Cardiac fibroblast (primary cell): Measurements from ENCODE around the gene RASA4B.
"Not testable (repeated sequence)": the region's sequence is repeated elsewhere in the genome, so short reads cannot be mapped to it uniquely, and the experiment has no call there.

Experiments used
- DNase-seq, 2 donors: peaks; one replicate each; pipeline versions ENCODE4 v3.0.0 to v3.0.0-alpha.2; 2010; ENCODE audit warnings: low read depth in 2 of 2
- H3K4me3 ChIP-seq, 2 donors: replicated peaks in 1 of 2; 1 replicate in 1 of 2; 2 replicates in 1 of 2; pipeline ENCODE4 v1.5.1; 2011; ENCODE audit warnings: low read depth in 2 of 2, low read length in 2 of 2, mild to moderate bottlenecking in 2 of 2, moderate library complexity in 1 of 2

Gene RASA4B

DNA sequence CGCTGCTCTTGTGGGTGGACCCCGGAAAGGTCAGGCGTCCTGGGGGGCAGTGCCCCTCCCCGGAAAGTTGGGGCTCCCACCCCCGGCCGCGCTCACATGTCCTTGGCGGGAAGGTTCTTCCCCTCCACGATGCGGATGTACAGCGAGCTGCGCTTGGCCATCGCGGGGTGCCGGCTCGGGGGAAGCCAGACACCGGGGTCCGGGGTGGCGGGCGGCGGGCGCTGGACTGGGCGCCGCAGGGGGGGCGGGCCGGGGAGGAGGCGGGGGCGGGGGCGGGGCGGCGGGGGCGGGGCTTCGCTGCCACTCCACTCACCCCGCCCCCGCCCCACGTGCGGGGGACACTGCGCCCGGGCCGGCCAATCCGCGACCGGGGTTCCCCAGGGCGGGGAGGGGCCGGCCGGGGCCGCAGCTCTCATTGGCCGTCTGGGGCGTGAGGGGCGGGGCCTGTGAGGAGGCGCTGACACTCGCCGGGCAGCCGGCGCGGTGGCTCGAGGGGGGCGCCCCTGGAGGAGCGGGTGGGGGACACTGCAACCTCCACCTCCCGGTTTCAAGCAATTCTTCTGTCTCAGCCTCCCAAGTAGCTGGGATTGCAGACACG is at the start of gene RASA4B:
Gene RASA4B (minus strand): TSS at position 228 of the 598 bp plus-strand sequence. CDS start 67 bp downstream, at position 161.
- DNase-seq, H3K4me3 ChIP-seq: not testable (repeated sequence)

- H3K4me3 ChIP-seq, DNase-seq: not testable (repeated sequence)
Observed at GRCh38 chr7:102550808-102551422, 33.3 kb upstream of the RASA4B start, which contains the start of gene SPDYE2. SPDYE2 (plus strand) TSS chr7:102551226; CDS start chr7:102553256, 2,030 bp downstream.

DNA sequence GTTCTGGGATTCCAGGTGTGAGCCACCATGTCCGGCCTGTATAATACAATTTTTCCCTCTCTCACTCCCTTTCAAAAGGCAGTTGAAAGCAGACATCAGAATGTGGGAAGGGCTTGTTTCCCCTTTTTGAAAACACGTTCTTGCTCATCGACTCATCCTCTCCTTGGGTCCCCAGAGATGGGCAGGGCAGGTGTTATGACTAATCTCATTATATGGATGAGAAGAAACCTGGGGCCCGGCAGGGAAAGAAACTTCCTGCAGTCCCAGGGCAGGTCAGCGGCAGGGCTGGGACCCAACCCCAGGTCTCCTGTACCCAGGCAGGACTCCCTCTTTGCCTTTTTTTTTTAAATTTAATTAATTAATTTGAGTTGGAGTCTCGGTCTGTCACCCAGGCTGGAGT is 28.8 kb upstream of the RASA4B start:
- not testable (repeated sequence) for DNase-seq, H3K4me3 ChIP-seq

DNA sequence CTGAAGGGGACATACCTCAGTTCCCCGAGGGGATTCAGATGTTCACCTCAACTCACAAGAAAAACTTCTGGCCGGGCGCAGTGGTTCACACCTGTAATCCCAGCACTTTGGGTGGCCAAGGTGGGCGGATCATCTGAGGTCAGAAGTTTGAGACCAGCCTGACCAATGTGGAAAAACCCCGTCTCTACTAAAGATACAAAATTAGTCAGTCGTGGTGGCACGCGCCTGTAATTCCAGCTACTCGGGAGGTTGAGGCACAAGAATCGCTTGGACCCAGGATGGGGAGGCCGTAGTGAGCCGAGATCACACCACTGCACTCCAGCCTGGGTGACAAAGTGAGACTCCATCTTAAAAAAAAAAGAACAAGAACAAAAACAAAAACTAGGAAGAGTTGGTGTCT is 27.7 kb upstream of the RASA4B start:
- DNase-seq, H3K4me3 ChIP-seq: not testable (repeated sequence)

- not testable (repeated sequence) for DNase-seq, H3K4me3 ChIP-seq
Observed at GRCh38 chr7:102544372-102544771, 26.8 kb upstream of the RASA4B start.

- DNase-seq, result not testable (repeated sequence)
Observed at GRCh38 chr7:102543596-102543995, 26.0 kb upstream of the RASA4B start, which contains the start of gene UPK3BL2. UPK3BL2 (minus strand) TSS chr7:102543696; CDS start chr7:102543636, 60 bp downstream.

DNA sequence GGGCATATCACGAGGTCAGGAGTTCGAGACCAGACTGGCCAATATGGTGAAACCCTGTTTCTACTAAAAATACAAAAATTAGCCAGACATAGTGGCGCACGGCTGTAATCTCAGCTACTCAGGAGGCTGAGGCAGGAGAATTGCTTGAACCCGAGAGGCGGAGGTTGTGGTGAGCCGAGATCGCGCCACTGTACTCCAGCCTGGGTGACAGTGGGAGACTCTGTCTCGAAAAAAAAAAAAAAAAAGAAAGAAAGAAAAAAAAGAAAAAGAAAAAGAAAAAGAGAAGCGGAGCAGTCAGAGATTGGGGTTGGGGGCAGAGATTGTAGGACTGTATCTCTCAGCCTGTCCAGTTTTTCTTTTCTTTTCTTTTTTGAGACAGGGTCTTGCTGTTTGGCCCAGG is 25.2 kb upstream of the RASA4B start:
- not testable (repeated sequence) for DNase-seq, H3K4me3 ChIP-seq

More at GRCh38 chr7:102543596-102543995, 26.0 kb upstream of the RASA4B start, which contains the start of gene UPK3BL2:
- not testable (repeated sequence) for H3K4me3 ChIP-seq

DNA sequence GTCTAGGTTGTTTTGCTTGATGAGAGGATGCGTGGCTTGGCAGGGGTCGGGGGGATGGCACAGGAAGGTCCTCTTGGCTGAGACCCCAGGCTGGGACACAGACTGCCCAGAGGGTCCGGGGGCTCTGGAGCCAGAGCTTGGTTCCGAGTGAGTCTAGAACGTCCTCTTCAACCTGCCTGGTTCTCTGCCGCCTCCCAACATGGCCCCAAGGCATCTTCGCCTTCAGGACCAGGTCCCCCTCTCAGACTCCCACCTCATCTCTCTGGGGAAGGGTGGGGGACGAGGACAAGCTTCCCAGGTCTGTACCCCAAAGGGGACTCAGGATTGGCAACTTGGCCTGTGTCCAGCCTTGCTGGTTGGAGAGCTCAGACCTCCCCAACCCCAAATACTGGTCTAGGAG is 24.5 kb upstream of the RASA4B start:
- not testable (repeated sequence) for H3K4me3 ChIP-seq, DNase-seq

DNA sequence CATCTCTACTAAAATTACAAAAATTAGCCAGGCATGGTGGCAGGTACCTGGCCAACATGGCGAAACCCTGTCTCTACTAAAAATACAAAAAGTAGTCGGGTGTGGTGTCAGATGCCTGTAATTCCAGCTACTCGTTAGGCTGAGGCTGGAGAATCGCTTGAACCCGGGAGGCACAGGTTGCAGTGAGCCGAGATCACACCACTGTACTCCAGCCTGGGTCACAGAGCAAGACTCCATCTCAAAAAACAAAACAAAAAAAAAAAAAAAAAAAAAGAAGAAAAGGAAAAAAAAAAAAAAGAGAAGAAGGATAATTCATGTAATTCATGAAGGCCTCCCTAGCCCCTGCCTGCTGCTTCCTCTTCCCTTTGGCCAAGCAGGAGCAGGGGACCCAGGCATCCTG is 23.0 kb upstream of the RASA4B start:
- DNase-seq, H3K4me3 ChIP-seq: not testable (repeated sequence)

- DNase-seq, H3K4me3 ChIP-seq: not testable (repeated sequence)
Observed at GRCh38 chr7:102535062-102535615, 17.6 kb upstream of the RASA4B start.

DNA sequence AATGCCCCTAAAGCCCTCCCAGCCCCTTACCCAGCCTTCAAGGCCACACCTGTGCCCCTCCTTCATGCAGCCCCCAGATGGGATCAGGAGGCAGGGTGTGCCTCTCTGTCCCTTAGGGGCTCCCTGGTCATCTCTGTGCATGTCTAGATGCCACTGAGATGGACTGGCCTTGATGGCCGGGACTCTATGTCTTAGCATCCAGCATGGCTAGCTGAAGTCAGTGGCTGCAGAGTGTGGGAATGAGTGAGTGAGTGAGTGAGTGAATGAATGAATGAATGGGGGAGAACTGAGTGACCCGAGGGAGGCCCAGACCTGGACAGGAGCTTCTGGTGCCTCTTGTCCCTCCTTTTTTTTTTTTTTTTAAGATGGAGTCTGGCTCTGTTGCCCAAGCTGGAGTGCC is 14.6 kb upstream of the RASA4B start:
- not testable (repeated sequence) for DNase-seq, H3K4me3 ChIP-seq

DNA sequence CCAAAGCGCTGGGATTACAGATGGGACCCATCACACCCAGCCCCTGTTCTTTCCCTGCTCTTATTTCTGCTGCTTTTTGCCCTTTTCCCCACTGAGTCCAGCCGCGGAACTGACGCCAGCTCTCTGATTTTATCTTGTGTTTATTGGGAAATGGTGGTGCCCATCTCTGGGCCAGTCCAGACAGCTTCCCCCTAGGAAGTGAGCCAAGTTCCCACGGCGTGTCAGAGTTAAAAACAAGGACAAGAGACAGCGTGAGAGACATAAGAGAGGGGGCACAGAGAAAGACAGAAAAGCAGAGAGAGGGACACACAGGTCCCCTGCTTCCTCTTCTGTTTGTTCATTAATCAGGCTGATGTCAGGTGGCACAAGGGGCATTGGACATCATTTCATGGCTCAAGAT is 14.0 kb upstream of the RASA4B start:
- H3K4me3 ChIP-seq, DNase-seq: not testable (repeated sequence)

- H3K4me3 ChIP-seq, DNase-seq: not testable (repeated sequence)
Observed at GRCh38 chr7:102527822-102528793, 10.5 kb upstream of the RASA4B start.

DNA sequence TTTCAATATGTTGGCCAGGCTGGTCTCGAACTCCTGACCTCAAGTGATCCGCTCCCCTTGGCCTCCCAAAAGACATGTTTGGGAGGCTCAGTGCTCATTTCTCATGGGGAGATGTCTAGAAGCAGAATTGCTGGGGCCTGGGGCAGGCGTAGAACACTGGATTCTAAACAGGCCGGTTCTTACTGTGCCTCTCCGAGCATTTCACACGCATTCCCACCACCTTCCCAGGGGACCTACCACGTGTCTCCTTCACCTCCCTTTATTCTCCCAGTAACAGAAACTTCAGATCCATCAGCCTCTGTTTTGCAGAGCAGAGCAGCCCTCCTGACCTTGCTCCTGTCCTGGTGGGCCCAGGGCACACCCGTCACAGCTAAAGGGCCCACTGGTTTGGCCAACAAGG is 9.6 kb upstream of the RASA4B start:
- DNase-seq, H3K4me3 ChIP-seq: not testable (repeated sequence)

- not testable (repeated sequence) for DNase-seq, H3K4me3 ChIP-seq
Observed at GRCh38 chr7:102524803-102525202, 7.2 kb upstream of the RASA4B start.

DNA sequence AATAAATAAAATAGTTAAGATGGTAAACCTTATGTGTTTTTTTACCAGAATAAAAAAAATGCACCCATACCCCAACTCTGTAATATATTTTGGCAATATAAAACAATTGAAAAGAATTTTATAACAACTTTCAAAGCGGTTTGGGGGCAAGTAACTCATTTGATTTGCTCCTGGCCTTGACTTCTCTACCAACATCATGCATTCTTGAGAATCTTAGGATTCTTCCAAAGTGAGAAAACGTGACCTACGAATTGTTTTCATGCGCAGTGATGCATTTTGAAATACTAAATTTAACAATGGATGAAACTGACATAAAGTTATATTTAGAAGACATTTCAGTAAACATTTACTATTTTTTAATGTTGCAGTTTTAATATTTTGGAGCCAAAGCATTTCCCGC is 3.2 kb upstream of the RASA4B start:
- DNase-seq, H3K4me3 ChIP-seq: not testable (repeated sequence)

- not testable (repeated sequence) for H3K4me3 ChIP-seq, DNase-seq
Observed at GRCh38 chr7:102516951-102517350, 626 bp downstream of the RASA4B start.

DNA sequence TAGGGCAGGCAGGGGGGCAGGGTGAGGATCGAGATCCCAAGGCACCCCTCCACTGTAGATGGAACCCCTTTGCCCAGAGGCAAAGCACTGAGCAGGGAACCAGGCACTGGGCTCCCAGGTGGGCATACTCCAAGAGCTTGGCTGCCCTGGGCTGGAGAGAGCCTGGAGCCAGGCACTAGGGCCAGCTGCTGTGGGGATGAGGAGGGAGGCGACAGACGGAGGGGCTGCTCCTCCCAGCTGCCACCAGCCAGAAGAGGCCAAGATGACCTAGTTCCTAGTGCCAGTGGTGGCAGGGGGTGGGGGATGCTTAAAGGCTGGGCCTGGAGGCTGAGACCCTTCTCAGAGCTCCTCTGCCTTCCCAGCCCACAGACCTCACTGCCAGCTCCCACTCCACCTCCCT is 1.7 kb downstream of the RASA4B start:
- not testable (repeated sequence) for DNase-seq, H3K4me3 ChIP-seq
